NCI-H2107 (cell line): Measurements from ENCODE around the gene CLK1.
"Not testable (repeated sequence)": the region's sequence is repeated elsewhere in the genome, so short reads cannot be mapped to it uniquely, and the experiment has no call there.

Experiments used
- DNase-seq: peaks from one replicate; lab custom pipeline; 2025; lab: John Stamatoyannopoulos, UW

CLK1 gene

DNA sequence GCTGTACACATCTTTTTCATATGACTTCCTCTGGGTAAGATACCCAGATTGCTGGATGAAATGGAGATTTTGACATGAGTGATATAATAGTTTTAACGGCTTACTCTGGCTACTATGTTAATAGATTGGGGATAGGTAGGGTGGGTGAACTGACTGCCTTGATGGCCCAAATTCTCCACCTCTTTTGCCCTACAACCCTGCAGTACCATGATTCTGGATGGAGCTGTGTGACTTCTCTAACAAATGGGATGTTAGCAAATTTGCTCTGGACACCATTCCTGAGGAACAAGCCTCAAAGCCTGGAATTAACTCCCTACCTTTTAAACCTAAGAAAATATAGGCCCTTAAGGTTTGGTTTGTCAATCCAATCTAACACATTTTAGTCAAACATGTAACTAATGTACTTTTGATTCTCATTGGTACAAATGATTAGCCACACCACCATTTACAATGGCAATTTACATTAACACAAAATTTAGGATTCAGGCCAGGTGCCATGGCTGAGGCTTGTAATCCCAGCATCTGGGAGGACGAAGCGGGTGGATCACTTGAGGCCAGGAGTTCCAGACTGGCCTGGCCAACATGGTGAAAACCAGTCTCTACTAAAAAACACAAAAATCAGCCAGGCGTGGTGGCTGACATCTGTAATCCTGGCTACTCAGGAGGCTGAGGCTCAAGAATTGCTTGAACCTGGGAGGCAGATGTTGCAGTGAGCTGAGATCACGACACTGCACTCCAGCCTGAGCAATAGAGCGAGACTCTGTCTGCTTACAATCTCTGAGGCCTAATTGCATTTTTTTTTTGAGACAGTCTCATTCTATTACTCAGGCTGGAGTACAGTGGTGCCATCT is 12.8 kb downstream of the CLK1 start:
- no peak for DNase-seq

DNA sequence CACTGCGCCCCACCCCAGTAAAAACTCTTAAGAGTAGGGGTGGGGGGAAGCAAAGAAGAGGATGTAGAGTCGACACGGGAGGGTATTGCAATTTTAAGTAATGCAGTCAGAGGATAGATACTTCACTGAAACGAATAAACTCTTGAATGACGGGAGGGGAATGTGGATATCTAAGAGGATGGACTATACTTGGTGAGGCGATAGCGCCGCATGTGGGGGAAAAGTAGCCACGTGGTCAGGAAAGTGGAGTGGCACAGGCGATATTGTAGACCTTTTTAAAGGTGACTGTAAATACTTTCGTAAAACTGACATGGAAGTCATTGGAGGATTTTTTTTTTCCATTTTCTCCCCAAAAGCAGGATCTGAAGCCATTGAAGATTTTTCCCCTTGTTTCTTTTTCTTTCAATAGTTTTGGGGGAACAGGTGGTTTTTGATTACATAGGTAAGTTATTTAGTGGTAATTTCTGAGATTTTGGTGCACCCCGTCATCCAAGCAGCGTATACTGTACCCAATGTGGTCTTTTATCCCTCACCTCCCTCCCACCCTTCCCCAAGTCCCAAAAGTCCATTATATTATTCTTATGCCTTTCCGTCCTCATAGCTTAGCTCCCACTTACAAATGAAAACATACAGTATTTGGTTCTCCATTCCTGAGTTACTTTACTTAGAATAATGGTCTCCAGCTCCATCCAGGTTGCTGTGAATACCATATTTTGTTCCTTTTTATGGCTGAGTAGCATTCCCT is 13.8 kb downstream of the CLK1 start:
- no peak for DNase-seq

DNA sequence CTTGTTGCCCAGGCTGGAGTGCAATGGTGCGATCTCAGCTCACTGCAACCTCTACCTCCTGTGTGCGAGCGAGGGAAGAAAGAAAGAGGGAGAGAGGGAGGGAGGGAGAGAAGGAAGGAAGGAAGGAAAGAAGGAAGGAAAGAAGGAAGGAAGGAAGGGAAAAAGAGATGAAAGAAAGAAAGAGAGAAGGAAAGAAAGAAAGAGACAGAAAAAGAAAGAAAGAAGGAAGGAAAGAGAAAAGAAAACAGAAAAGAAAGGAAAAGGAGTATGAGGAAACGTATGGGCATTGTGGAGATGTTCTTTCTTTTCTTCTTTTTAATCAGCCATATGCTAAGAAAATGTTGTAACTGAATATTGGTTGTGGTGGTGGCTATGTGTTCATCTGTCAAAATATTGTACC is 16.5 kb downstream of the CLK1 start:
- no peak for DNase-seq

DNA sequence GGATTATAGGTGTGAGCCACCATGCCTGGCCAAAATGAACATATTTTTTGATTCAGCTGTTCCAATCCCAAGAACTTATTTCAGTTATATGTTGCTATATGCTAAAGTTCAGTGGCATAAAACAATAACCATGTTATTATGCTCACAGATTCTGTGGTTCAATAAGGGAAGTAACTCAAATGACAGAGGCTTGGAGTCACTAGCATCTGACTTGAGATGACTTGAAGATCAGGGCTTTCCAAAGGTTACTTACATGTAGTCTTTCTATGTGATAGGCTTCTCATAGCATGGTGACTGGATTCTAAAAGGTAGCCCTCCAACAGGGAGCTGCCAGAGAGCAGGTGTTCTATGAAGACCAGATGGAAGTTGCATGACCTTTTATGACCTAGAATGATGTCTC is 17.2 kb downstream of the CLK1 start:
- no peak for DNase-seq

- DNase-seq = no peak
These were observed 18.7 kb downstream of the CLK1 start for GRCh38 chr2:200845669-200846325.

DNA sequence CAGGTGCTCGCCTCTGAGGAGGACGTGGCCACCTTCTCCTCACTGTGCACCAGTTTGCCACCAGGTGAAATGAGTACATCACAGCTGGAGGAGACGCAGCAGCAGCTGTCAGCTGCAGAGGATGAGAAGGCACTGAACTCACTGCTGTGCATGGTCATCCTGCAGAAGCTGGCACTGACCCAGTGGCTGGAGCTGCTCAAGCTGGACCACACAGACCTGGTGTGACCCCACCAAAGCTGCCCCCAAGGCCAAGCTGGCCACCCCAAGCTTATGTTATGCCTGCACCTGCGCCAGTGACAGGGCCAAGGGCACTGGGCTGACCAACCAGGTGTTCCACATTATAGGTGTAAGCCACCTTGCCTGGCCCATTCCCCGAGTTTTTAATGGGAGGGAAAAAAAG is 19.3 kb downstream of the CLK1 start:
- DNase-seq = no peak

- DNase-seq = no peak
These were observed 20.2 kb downstream of the CLK1 start for GRCh38 chr2:200843993-200844948.

GRCh38 chr2:200839513-200839912 is 24.9 kb downstream of the CLK1 start:
- DNase-seq = no peak

- DNase-seq = no peak
These were observed 29.8 kb downstream of the CLK1 start for GRCh38 chr2:200834701-200835100.

GRCh38 chr2:200829258-200829655 is 35.2 kb downstream of the CLK1 start:
- no peak for DNase-seq

DNA sequence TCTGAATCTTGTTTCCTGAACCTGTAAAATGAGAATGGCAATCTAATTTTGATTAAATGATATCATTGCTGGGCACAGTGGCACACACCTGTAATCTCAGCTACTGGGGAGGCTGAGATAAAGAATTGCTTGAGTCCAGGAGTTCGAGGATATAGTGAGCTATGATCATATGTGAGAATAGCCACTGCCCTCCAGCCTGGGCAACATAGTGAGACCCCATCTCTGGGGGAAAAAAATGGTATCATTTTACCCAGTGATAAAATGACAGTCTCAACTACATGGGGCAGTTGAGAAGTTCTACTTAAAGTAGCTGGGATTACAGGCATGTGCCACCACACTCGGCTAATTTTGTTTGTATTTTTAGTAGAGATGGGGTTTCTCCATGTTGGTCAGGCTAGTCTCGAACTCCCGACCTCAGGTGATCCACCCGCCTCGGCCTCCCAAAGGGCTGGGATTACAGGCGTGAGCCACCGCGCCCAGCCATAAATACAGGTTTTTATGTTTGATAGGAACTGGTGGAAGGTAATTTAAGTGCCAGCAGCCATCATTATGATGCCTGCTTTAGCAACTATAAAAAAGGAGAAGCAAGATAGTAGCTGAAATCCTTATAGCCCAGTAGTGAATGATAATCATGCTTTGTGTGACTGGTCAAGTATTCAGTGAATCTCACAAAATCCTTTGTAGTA is 35.7 kb downstream of the CLK1 start:
- no peak for DNase-seq

GRCh38 chr2:200828104-200828503 is 36.4 kb downstream of the CLK1 start:
- no peak for DNase-seq

DNA sequence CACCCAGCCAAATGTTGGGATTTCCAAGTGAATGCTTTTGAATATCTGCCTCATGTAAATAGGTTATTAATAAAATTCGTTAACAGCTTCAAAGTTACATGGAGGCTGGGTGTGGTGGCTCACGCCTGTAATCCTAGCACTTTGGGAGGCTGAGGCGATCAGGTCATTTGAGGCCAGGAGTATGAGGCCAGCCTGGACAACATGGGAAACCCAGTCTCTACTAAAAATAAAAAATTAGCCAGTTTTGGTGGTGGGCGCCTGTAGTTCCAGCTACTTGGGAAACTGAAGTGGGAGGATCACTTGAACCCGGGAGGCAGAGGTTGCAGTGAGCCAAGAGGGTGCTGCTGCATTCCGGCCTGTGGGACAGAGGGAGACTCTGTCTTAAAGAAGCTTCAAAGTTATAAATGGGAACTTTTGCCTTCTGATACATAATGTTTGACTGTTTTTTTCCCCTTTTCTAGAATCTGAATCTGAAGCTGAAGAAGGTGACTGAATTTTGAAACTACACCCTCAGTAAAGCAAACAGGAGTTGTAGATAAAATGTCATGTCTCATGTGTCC is 42.7 kb downstream of the CLK1 start:
- no peak for DNase-seq

DNA sequence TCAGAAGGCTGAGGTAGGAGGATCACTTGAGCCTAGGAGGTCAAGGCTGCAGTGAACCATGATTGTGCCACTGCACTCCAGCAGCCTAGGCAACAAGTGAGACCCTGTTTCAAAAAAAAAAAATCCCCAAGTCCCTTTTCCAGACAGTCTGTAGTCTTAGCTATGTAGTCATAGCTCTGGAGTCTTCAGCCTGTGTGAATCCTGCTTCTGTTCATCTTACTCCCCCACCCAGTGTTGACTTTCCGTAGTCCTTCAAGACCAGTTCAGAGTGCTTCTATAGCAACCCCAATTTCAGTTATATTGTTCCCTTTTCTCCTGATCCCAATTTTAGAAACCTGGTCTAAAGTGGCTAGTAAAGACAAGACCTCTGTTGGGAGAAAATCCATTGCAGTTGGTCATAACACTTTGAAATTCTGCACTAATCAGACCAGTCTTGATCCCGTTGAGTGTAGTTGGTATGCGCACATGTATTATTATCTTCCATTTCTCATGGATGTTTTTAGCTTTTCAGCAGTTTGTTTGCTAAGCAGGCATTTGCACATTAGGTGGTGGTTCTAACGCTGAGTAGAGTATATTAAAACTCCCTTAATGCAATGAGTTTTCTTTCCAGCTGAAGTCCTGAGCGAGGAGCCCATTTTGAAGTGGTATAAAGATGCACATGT is 43.8 kb downstream of the CLK1 start:
- DNase-seq = no peak

- not testable (repeated sequence) for DNase-seq
These were observed 45.7 kb downstream of the CLK1 start for GRCh38 chr2:200818732-200819131.

GRCh38 chr2:200814917-200815316 is 49.5 kb downstream of the CLK1 start:
- no peak for DNase-seq

GRCh38 chr2:200814276-200814815 is 50.1 kb downstream of the CLK1 start:
- DNase-seq = no peak

DNA sequence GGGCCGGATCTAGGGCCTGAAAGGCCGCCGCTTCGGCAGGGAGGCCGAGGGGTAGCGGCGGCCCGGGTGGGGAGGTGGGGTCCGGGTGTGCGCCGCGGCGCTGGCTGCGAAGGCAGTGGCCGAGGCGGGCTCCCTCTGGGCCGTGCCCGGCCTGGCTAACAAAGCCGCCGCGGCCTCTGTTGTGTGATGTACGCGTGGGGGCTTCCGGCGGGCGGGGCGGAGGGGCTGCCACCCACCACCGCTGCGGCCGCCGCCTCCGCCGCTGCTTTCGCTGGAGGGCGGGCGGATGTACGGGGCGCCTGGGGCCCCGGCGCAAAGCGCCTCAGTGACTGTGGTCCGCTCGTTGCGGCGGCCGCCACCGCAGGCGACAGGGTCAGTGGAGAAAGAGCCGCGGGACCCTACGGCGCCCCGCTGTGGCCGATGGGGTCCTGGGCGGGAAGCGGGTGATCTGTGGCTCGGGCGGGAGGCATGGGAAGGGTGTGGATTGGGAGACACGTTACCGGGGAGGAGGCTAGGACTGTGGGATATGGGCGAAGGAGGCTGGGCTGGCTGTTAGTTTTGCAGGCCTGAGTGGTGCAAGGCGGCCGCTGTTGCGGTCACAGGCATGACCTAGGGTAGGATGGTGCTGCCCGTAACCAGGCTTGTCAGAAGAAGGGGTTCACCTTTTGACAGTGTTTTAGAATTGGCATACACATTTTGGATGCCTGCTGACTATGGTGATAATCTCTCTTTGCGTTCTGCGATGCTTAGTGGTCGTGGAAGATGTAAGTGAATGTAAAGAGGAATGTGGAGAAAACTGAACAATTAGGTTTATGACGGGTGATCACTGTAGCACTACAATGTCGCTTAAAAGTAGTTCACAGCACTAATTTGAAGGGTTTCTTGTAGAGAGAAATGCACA is 52.1 kb downstream of the CLK1 start:
- no peak for DNase-seq
